H1 (cell line): ENCODE results near the gene ECD. TPM values are rescaled to one million over a fixed set of nuclear protein-coding genes. Genes with fewer than 3 reads are reported as not detected.

Experiments
- BRCA1 ChIP-seq: IDR thresholded peaks from 2 replicates; pipeline ENCODE4 v1.6.1; 2012; ENCODE audit warnings: low read depth, low read length, improper control_type of control experiment
- CHD2 ChIP-seq: IDR thresholded peaks from 2 replicates; pipeline ENCODE4 v1.6.1; 2012; ENCODE audit warnings: low read length, improper control_type of control experiment
- FOSL1 ChIP-seq: IDR thresholded peaks from 2 replicates; pipeline ENCODE4 v1.6.1; 2011; ENCODE audit warnings: mild to moderate bottlenecking, low read depth, low read length, moderate library complexity; ENCODE audit not compliant: insufficient read depth
- GTF2F1 ChIP-seq: IDR thresholded peaks from 2 replicates; pipeline ENCODE4 v1.6.1; 2012; ENCODE audit warnings: low read depth, low read length, improper control_type of control experiment, borderline replicate concordance
- KDM5A ChIP-seq: fragments of 200-600 bp; IDR thresholded peaks from 2 replicates; pipeline ENCODE4 v1.7.1; 2012; ENCODE audit warnings: mild to moderate bottlenecking, low read length, inconsistent platforms, mixed read lengths
- NANOG ChIP-seq: IDR thresholded peaks from 2 replicates; pipeline ENCODE4 v1.6.1; 2011; ENCODE audit warnings: low read length, low read depth, mild to moderate bottlenecking, inconsistent platforms; ENCODE audit not compliant: insufficient read depth, poor library complexity, severe bottlenecking
- RNF2 ChIP-seq: fragments of 200-900, 300-1000 bp; sonication (generic); IDR thresholded peaks from 2 replicates; pipeline ENCODE4 v1.7.1; 2016; ENCODE audit warnings: borderline replicate concordance, low read depth, mild to moderate bottlenecking, antibody characterized with exemption, low read length; ENCODE audit not compliant: poor library complexity, severe bottlenecking; ENCODE audit errors: missing control alignments
- RXRA ChIP-seq: IDR thresholded peaks from 2 replicates; pipeline ENCODE4 v1.6.1; 2011; ENCODE audit warnings: low read depth, mild to moderate bottlenecking, low read length, moderate library complexity; ENCODE audit not compliant: insufficient read depth
- TBP ChIP-seq: IDR thresholded peaks from 2 replicates; pipeline ENCODE4 v1.6.1; 2011; ENCODE audit warnings: low read depth, low read length, improper control_type of control experiment
- ZNF274 ChIP-seq: IDR thresholded peaks from 2 replicates; pipeline ENCODE4 v1.7.0; 2012; ENCODE audit warnings: low read length, borderline replicate concordance; ENCODE audit errors: extremely low read depth
- polyA plus RNA-seq, 7 experiments: library from polyadenylated mRNA; depleted of rRNA in 3 of 7; stranded (reverse) in 5 of 7; unstranded in 2 of 7; fragments of >200 nt in 5 of 7; fragments of 200-250 nt in 2 of 7; gene quantifications; 1 replicate in 5 of 7; 2 replicates in 1 of 7; 4 replicates in 1 of 7; pipeline versions ENCODE4 v1.2.1 to v1.2.3, GENCODE V29; 2011 to 2013; ENCODE audit warnings: missing spikeins in 2 of 7, mixed read lengths in 2 of 7
- total RNA-seq: library from RNA; stranded (reverse); fragmentation: NEBNext Ultra II Directional; extraction: Animal tissue kit (Norgen Biotek cat#: 25700); gene quantifications from 2 replicates; pipeline ENCODE4 v1.2.1, GENCODE V29; 2021

The ECD gene
- total and polyA plus RNA-seq, 2 of the 8 experiments (the other 6 are each of a cell fraction or from before 2014, with no cell fraction given), result 27.1 to 38.0 TPM

GRCh38 chr10:73131913-73132686, 35.7 kb downstream of the ECD start (continued):
- TF ChIP-seq ZNF274 (no peak), BRCA1 (no peak), RXRA (no peak), CHD2 (no peak), GTF2F1 (no peak), TBP (no peak), NANOG (no peak), RNF2 (no peak), KDM5A (no peak), FOSL1 (no peak)
